GM20431 (cell line): Measurements from ENCODE around the gene KCNH6.

Experiments
- in situ Hi-C: fragments of 300-500 bp; cut with MseI, MboI; formaldehyde crosslinking; loops from one replicate; pipeline ENCODE4 v1.15.0; 2020; ENCODE audit warnings: low sequenced_read_pairs; ENCODE audit not compliant: unreplicated experiment

Gene KCNH6

GRCh38 chr17:63523253-63523855 is at the start of gene KCNH6:
KCNH6 (plus strand) TSS chr17:63523358; CDS start chr17:63523414, 56 bp downstream.
- in situ Hi-C loops = no loop called here

- in situ Hi-C loops = no loop called here
These were observed 49.0 kb upstream of the KCNH6 start for GRCh38 chr17:63474174-63474573.

- in situ Hi-C loops = no loop called here
These were observed 48.3 kb upstream of the KCNH6 start for GRCh38 chr17:63474586-63475460.

GRCh38 chr17:63475491-63476412 is 47.4 kb upstream of the KCNH6 start:
- in situ Hi-C loops = no loop called here

GRCh38 chr17:63476459-63476853 is 46.7 kb upstream of the KCNH6 start:
- in situ Hi-C loops = no loop called here

- in situ Hi-C loops = no loop called here
These were observed 46.2 kb upstream of the KCNH6 start, which contains the start of gene ACE for GRCh38 chr17:63476854-63477479. ACE (plus strand) TSS chr17:63477061; CDS start chr17:63477095, 34 bp downstream.

- in situ Hi-C loops = no loop called here
These were observed 45.4 kb upstream of the KCNH6 start for GRCh38 chr17:63477480-63478440.

- in situ Hi-C loops = no loop called here
These were observed 44.2 kb upstream of the KCNH6 start for GRCh38 chr17:63478814-63479494.

GRCh38 chr17:63479495-63480184 is 43.5 kb upstream of the KCNH6 start:
- in situ Hi-C loops = no loop called here

- in situ Hi-C loops = no loop called here
These were observed 42.9 kb upstream of the KCNH6 start for GRCh38 chr17:63480192-63480784.

GRCh38 chr17:63480826-63481487 is 42.2 kb upstream of the KCNH6 start:
- in situ Hi-C loops = no loop called here

- in situ Hi-C loops = no loop called here
These were observed 41.7 kb upstream of the KCNH6 start for GRCh38 chr17:63481488-63481870.

GRCh38 chr17:63482509-63482908 is 40.6 kb upstream of the KCNH6 start:
- in situ Hi-C loops = no loop called here

GRCh38 chr17:63483038-63483437 is 40.1 kb upstream of the KCNH6 start:
- in situ Hi-C loops = no loop called here

GRCh38 chr17:63483655-63484575 is 39.2 kb upstream of the KCNH6 start:
- in situ Hi-C loops = no loop called here
